SU-DHL-6 (cell line): Measurements from ENCODE around the gene SEC16A.

Experiments
- H2AFZ ChIP-seq: fragments of 200-600 bp; sonication (generic); 2 replicates; pipeline ENCODE4 v1.6.1; 2014; ENCODE audit warnings: low read depth, mild to moderate bottlenecking, moderate library complexity, mixed read lengths, antibody characterized with exemption, low read length; ENCODE audit not compliant: severe bottlenecking
- H3F3A ChIP-seq: fragments of 200-600 bp; shearing (Covaris generic); 2 replicates; pipeline ENCODE4 v1.6.0; 2016; ENCODE audit warnings: antibody characterized with exemption, mild to moderate bottlenecking; ENCODE audit not compliant: insufficient read depth
- H3K27ac ChIP-seq: fragments of 200-600 bp; sonication (generic); 2 replicates; pipeline ENCODE4 v1.5.1; 2016; ENCODE audit warnings: low read depth, mild to moderate bottlenecking, low read length, moderate library complexity, mixed read lengths
- H3K27me3 ChIP-seq: fragments of 200-600 bp; sonication (generic), shearing (Covaris generic); 2 replicates; pipeline ENCODE4 v1.6.0; 2014; ENCODE audit warnings: mild to moderate bottlenecking, low read length
- H3K36me3 ChIP-seq: fragments of 200-600 bp; sonication (generic); 2 replicates; pipeline ENCODE4 v1.6.1; 2014; ENCODE audit warnings: mild to moderate bottlenecking, low read length, mixed read lengths
- H3K4me2 ChIP-seq: fragments of 300-600, 200-600 bp; shearing (Covaris generic), sonication (generic); 2 replicates; pipeline ENCODE4 v1.6.0; 2014; ENCODE audit warnings: low read length, low read depth, mild to moderate bottlenecking; ENCODE audit not compliant: poor library complexity, severe bottlenecking
- H3K4me3 ChIP-seq: fragments of 200-600 bp; sonication (generic); 2 replicates; pipeline ENCODE4 v1.5.1; 2014; ENCODE audit warnings: antibody characterized with exemption, low read length, mild to moderate bottlenecking, mixed read lengths; ENCODE audit not compliant: insufficient read depth, poor library complexity, severe bottlenecking
- H3K79me2 ChIP-seq: fragments of 200-600 bp; sonication (generic); 2 replicates; pipeline ENCODE4 v1.6.1; 2014; ENCODE audit warnings: mild to moderate bottlenecking, low read length, moderate library complexity; ENCODE audit not compliant: insufficient read depth
- H3K9ac ChIP-seq: fragments of 200-600 bp; sonication (generic); 2 replicates; pipeline ENCODE4 v1.7.0; 2014; ENCODE audit warnings: mild to moderate bottlenecking, low read length
- H3K9me2 ChIP-seq: fragments of 200-600 bp; sonication (generic); replicated peaks from 2 replicates; pipeline ENCODE4 v1.6.1; 2014; ENCODE audit warnings: low read length; ENCODE audit not compliant: insufficient read depth
- H3K9me3 ChIP-seq: fragments of 200-600 bp; sonication (generic); 2 replicates; pipeline ENCODE4 v1.6.1; 2014; ENCODE audit warnings: low read length, mixed read lengths; ENCODE audit not compliant: insufficient read depth
- H4K20me1 ChIP-seq: fragments of 200-600 bp; sonication (generic); 2 replicates; pipeline ENCODE4 v1.6.1; 2014; ENCODE audit warnings: low read depth, mild to moderate bottlenecking, antibody characterized with exemption, low read length, moderate library complexity, mixed read lengths
- EZH2phosphoT487 ChIP-seq: fragments of 200-600 bp; sonication (generic), shearing (Covaris generic); conservative IDR thresholded peaks from 2 replicates; pipeline ENCODE4 v1.6.1; 2018; ENCODE audit warnings: mild to moderate bottlenecking, antibody characterized with exemption, low read length, moderate library complexity, mixed read lengths
- TF ChIP-seq, protein P1 (sequence below): fragments of 200-600 bp; sonication (generic); IDR thresholded peaks from one replicate; pipeline ENCODE4 v1.5.1; 2017; ENCODE audit warnings: antibody characterized with exemption, mild to moderate bottlenecking, low read length, moderate library complexity; ENCODE audit not compliant: insufficient read depth, poor library complexity, severe bottlenecking

Gene SEC16A

DNA sequence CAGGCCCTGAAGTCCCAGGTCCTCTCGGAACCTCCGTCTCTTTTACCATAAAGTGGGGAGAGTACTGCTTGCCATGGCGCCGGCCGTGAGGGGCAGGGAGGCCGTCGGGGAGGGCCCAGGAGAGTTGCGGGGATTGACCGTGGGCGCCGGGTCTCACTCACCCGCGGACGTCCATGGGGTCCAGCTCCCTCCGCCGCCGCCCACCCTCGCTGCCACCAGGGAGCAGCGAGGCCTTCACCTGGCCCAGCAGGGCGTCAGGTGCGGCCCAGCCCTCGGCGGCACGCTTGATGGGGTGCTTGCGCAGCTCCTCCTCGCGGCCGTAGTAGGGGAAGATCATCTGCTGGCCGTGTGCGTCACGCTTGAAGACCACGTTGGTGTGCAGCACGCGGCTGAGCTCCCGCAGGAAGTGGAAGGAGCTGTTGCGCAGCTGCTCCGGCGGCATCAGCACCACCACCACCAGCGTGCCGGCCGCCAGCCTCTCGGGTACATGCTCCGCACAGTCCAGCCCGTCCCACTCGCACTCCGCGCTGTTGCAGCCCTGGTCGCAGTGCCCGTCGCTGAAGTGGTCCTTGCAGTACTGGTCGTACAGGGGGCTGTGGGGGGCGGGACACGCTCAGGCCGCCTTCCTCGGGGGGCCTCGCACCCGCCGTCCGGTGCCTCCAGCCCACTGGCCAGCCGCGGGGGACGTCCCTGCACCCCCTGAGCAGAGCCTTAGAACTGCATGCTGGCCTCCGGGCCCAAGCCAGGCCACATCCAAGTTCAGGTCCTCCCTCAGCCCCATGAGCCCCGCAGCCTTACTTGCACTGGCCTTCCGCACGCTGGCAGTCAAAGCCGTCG is 21.9 kb upstream of the SEC16A start:
- Histone ChIP-seq H3K9ac (no peak overlapping the region), H3K36me3 (no peaks in the 10 kb centered on the region), H4K20me1 (no peaks in the 10 kb centered on the region), H3K9me3 (no peaks in the 10 kb centered on the region), H3K27me3 (no peaks in the 10 kb centered on the region), H3K27ac (no peak overlapping the region), H3K79me2 (no peaks in the 10 kb centered on the region), H3K4me3 (no peak overlapping the region), H3K9me2 (no peaks in the 10 kb centered on the region), H3F3A (no peaks in the 10 kb centered on the region), H2AFZ (no peak overlapping the region), H3K4me2 (no peak overlapping the region)
- no peak for TF ChIP-seq EZH2phosphoT487
- TF ChIP-seq, protein P1, sequence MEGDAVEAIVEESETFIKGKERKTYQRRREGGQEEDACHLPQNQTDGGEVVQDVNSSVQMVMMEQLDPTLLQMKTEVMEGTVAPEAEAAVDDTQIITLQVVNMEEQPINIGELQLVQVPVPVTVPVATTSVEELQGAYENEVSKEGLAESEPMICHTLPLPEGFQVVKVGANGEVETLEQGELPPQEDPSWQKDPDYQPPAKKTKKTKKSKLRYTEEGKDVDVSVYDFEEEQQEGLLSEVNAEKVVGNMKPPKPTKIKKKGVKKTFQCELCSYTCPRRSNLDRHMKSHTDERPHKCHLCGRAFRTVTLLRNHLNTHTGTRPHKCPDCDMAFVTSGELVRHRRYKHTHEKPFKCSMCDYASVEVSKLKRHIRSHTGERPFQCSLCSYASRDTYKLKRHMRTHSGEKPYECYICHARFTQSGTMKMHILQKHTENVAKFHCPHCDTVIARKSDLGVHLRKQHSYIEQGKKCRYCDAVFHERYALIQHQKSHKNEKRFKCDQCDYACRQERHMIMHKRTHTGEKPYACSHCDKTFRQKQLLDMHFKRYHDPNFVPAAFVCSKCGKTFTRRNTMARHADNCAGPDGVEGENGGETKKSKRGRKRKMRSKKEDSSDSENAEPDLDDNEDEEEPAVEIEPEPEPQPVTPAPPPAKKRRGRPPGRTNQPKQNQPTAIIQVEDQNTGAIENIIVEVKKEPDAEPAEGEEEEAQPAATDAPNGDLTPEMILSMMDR = no peak

DNA sequence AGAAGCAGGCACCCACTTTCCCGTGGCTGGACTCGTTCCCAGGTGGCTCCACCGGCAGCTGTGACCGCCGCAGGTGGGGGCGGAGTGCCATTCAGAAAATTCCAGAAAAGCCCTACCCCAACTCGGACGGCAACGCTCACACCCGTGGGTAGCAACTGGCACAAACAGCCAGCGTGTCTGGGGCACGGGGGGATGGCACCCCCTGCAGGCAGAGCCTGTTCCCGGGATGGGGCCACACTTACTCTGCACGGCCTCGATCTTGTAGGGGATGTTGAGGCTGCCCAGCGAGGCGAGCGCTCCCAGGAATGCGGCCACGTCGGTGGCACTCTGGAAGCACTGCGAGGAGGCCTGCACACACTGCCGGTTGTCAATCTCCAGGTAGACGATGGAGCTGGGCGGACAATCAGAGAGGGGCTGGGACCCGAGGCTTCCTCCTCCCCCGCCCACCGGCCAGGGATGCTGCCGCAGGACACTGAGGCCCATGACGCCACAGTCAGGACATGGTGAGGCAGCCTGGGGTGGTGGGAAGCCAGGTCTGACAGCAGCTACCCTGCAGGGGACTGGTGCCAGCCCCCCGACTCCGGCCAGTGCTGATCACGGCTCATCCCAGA is 20.2 kb upstream of the SEC16A start:
- Histone ChIP-seq H3K9me3 (no peaks in the 10 kb centered on the region), H4K20me1 (no peaks in the 10 kb centered on the region), H3K4me3 (no peak overlapping the region), H3K36me3 (no peaks in the 10 kb centered on the region), H3K27me3 (no peaks in the 10 kb centered on the region), H3F3A (no peaks in the 10 kb centered on the region), H2AFZ (no peak overlapping the region), H3K4me2 (no peak overlapping the region), H3K27ac (no peak overlapping the region), H3K9me2 (no peaks in the 10 kb centered on the region), H3K9ac (no peak overlapping the region), H3K79me2 (no peaks in the 10 kb centered on the region)
- TF ChIP-seq EZH2phosphoT487 = no peak
- TF ChIP-seq, protein P1 = no peak

DNA sequence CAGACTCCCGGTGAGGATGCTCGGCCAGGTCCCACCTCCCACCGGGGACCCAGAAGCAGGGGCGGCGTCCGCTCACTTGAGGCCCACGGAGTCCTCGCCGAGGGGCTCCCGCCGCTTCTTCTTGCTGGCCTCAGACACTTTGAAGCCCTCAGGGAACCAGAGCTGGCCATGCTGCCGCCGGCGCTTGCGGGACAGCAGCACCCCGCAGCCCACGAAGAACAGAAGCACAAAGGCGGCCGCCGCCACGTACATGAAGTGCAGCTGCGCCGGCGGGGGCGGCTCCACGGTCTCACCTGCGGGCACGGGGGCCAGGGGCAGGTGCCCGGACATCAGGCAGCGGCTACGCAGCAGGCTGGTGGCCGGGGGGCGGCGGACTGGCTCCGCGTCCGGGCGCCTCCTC is 19.4 kb upstream of the SEC16A start:
- Histone ChIP-seq H3K36me3 (no peaks in the 10 kb centered on the region), H4K20me1 (no peaks in the 10 kb centered on the region), H3F3A (no peaks in the 10 kb centered on the region), H3K9ac (no peak overlapping the region), H2AFZ (no peak overlapping the region), H3K9me3 (no peaks in the 10 kb centered on the region), H3K4me3 (no peak overlapping the region), H3K79me2 (no peaks in the 10 kb centered on the region), H3K27ac (no peak overlapping the region), H3K27me3 (no peaks in the 10 kb centered on the region), H3K4me2 (no peak overlapping the region), H3K9me2 (no peaks in the 10 kb centered on the region)
- TF ChIP-seq, protein P1 = no peak
- no peak for TF ChIP-seq EZH2phosphoT487
